SH-SY5Y (cell line): ENCODE measurements around the gene FLT3.

ENCODE experiments used
- GATA2 ChIP-seq: IDR thresholded peaks from 2 replicates; pipeline ENCODE4 v1.6.1; 2011; ENCODE audit warnings: mild to moderate bottlenecking, low read depth, low read length
- GATA3 ChIP-seq: IDR thresholded peaks from 2 replicates; pipeline ENCODE4 v1.6.1; 2011; ENCODE audit warnings: low read depth, mild to moderate bottlenecking, low read length, moderate library complexity

FLT3 gene

GRCh38 chr13:28010046-28010445 is 90.3 kb downstream of the FLT3 start:
- no peak for TF ChIP-seq GATA2
- TF ChIP-seq GATA3, result no peak

- TF ChIP-seq GATA2 (no peak), GATA3 (no peak)
Observed at GRCh38 chr13:28002886-28003698, 97.3 kb downstream of the FLT3 start.

- TF ChIP-seq GATA3 (no peak), GATA2 (no peak)
Observed at GRCh38 chr13:28001837-28002473, 98.4 kb downstream of the FLT3 start.

- TF ChIP-seq GATA3 (no peak), GATA2 (no peak)
Observed at GRCh38 chr13:28001049-28001448, 99.3 kb downstream of the FLT3 start.

- TF ChIP-seq GATA3 (no peak), GATA2 (no peak)
Observed at GRCh38 chr13:28000567-28000966, 99.8 kb downstream of the FLT3 start.

- TF ChIP-seq GATA2 (no peak), GATA3 (no peak)
Observed at GRCh38 chr13:27997904-27998522, 102.4 kb downstream of the FLT3 start.

- TF ChIP-seq GATA2, result no peak
Observed at GRCh38 chr13:27991881-27992280, 108.5 kb downstream of the FLT3 start.

- TF ChIP-seq GATA3 (no peak), GATA2 (no peak)
Observed at GRCh38 chr13:27988520-27988919, 111.9 kb downstream of the FLT3 start, which contains the start of gene URAD. TSS of gene URAD (minus strand) at chr13:27988693. CDS start at chr13:27988637, 56 bp downstream.

- TF ChIP-seq GATA3 (no peak), GATA2 (no peak)
Observed at GRCh38 chr13:27985600-27985999, 114.8 kb downstream of the FLT3 start.

GRCh38 chr13:27982361-27982760 is 118.0 kb downstream of the FLT3 start:
- TF ChIP-seq GATA3, result no peak
- no peak for TF ChIP-seq GATA2

- TF ChIP-seq GATA2 (no peak), GATA3 (no peak)
Observed at GRCh38 chr13:27981006-27981708, 119.2 kb downstream of the FLT3 start.

GRCh38 chr13:27980280-27980998 is 119.9 kb downstream of the FLT3 start:
- TF ChIP-seq GATA2, result no peak
- TF ChIP-seq GATA3, result no peak

- no peak for TF ChIP-seq GATA3
- TF ChIP-seq GATA2, result no peak
Observed at GRCh38 chr13:27979765-27980279, 120.6 kb downstream of the FLT3 start.
